ENCODE data around the gene MRTFB. TPM values are rescaled to one million over a fixed set of nuclear protein-coding genes. Genes with fewer than 3 reads are reported as not detected.
A peak's percentile ranks its signal among the peaks of the same experiment; 100 is the strongest.

MRTFB gene
- total RNA-seq, 4 donors from 2014 or later, result 17.1 to 77.8 (median 21.9) TPM

DNA sequence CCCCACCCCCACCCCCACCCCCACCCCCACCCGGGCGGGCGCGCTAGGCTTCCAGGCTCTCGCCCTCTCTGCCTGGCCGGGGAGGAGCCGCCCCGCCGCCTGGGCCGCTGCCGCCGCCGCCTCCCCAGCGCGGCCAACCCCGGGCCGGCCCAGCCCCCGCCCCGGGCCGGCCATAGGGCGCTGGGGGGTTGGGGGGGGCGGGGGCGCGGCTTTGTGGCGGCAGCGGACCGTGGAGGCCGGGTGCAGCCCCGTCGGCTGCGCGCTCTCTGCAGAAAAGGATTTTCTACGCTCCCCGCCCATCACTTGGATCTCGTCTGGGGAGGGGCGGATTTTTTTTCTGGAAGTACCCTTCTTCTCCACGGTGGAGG is 230.9 kb downstream of the MRTFB start:
- DNase-seq, result no peak
- Histone ChIP-seq H3K27ac (peak overlapping the region; percentile 81 to 93 (median 90)), H3K4me1 (peaks cover 17 to 60% (median 20%) of the 10 kb centered on the region in 3 donors), H3K27me3 (peaks cover 0 to 9% (median 0%) of the 10 kb centered on the region in 4 donors), H3K9me3 (no peaks in the 10 kb centered on the region), H3K36me3 (no peaks in the 10 kb centered on the region), H3K4me3 (peak overlapping the region; percentile 82 to 98 (median 84))
- TF ChIP-seq POLR2A (IDR thresholded peaks at IDR 0.05), result peak in 2 of 4 donors; percentile 22 to 43
- no peak for TF ChIP-seq CTCF (IDR thresholded peaks at IDR 0.05)
- intact Hi-C loops (cut with DNase I), result loop anchor here (5.0 kb wide), 1 partner anchor 225 kb away; no protein-coding TSS in a partner anchor
- WGBS, 2 donors, result no CpG with 5 or more reads among the region's 37 CpGs

DNA sequence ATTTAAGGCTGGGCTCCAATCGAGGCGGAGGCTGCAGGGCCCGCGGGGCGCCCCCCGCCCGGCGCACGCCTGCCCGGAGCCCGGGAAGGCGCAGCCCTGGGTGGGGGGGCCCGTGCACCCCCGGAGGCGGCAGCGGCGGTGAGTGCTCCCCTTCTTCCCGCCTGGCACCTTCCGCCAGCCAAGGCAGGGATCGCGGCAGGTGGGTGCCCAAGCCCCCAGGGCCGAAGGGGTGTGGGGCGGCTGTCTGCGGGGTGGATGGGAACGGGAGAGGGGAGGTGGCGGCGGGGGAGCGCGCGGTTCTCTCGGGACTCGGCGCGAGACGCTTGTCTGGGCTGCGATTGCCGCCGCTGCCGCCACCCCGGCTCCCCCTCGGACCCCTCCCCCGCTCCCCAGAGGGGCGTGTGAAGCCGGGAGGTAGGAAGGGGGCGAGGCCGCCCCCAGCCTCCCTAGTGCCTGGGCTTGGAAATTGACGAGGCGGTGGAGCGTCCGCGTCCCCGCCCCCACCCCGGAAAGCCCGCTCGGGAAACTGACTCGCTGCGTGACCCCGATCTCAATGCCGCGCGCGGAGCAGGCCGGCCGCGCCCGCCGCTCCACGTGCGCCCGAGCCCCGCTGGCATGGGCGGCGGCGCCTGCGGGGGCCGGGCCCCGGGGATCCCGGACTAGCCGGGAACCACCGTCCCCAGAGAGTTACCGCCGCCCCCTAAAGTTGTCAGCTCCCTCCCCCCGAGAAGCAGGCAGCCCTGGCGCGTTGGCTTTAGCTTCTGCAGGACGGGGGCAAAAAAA is 231.5 kb downstream of the MRTFB start:
- Histone ChIP-seq H3K4me1 (peaks cover 22 to 66% (median 26%) of the 10 kb centered on the region in 3 donors), H3K4me3 (peak overlapping the region; percentile 82 to 98 (median 84)), H3K9me3 (no peaks in the 10 kb centered on the region), H3K27me3 (peaks cover 0 to 9% (median 0%) of the 10 kb centered on the region in 4 donors), H3K27ac (peak overlapping the region; percentile 81 to 93 (median 90)), H3K36me3 (no peaks in the 10 kb centered on the region)
- no peak for DNase-seq
- TF ChIP-seq POLR2A (IDR thresholded peaks at IDR 0.05), result peak in 1 of 4 donors; percentile 2
- TF ChIP-seq CTCF (IDR thresholded peaks at IDR 0.05), result no peak
- WGBS, 2 donors, result 0% methylated on average over 2 of the region's 86 CpGs; no CpG with 5 or more reads in 1 of the 2 donors
- intact Hi-C loops (cut with DNase I), result loop anchor here (5.0 kb wide), 1 partner anchor 225 kb away; no protein-coding TSS in a partner anchor

DNA sequence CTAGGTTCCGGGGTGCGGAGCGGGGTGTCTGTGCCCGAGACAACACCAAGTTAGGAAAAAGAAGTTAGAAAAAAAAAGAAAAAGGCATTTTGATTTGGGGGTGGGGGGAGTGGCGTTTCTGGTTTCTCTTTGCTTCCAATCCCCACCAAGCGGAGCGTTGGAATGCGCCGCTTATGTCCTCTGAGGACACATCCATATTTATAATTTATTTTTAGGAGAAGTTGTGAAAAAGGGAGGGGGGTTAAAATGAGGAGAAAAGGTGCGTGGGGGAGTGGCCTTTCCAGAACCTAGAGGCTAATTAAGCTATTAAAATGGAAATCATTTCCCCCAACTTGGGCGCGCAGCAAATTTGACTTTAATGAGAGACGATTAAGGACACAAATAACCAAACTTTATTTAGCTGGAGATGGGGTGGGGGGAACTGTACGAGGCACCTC is 232.1 kb downstream of the MRTFB start:
- no peak for DNase-seq
- TF ChIP-seq CTCF (IDR thresholded peaks at IDR 0.05) (no peak), POLR2A (IDR thresholded peaks at IDR 0.05) (no peak)
- intact Hi-C loops (cut with DNase I), result loop anchor here (5.0 kb wide), 1 partner anchor 224 kb away; no protein-coding TSS in a partner anchor
- peak overlapping the region; percentile 82 to 98 (median 84) for H3K4me3 ChIP-seq
- peaks cover 27 to 71% (median 32%) of the 10 kb centered on the region in 3 donors for H3K4me1 ChIP-seq
- peak overlapping the region; percentile 81 to 93 (median 90) for H3K27ac ChIP-seq
- peaks cover 0 to 9% (median 0%) of the 10 kb centered on the region in 4 donors for H3K27me3 ChIP-seq
- H3K36me3 ChIP-seq, result no peaks in the 10 kb centered on the region
- 14 to 17% methylated on average over 9 to 12 of the region's 14 CpGs for WGBS, 2 donors
- no peaks in the 10 kb centered on the region for H3K9me3 ChIP-seq

DNA sequence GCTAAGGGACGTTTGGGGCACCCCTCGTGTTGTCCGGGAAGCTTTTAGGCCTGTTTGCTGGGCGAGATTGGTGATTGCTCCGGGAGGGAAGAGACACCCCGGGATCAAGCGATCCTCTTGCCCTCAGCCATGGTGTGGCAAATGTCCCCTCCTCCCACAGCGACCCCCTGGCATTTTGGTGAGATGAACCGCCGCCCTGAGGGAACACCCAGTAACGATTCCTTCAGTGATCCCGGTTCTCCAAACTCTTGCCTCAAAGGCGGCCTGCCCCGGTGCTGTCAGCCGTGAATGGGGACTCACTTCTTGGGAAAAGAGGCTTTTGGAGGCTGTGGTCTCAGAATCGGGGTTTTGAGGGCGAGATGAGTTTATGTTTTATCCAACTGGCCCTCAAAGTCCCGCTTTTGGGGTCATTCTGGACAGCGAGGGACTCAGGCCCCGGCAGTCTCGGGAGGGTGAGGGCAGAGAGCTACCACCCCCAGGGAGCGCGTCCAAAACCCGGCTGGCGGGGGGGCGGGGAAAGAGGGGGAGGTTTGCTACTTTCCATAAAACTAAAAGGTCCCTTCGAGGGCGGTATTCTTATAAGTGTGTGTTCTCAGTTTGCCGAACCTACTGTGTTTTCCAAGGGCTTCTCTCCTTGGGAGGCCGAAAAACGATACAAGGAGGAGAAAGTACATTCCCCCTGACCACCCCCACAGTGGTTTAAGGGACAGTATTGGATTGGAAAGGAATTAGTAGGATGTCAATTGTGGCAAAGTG is 232.7 kb downstream of the MRTFB start:
- intact Hi-C loops (cut with DNase I), result loop anchor here (5.0 kb wide), 1 partner anchor 223 kb away; no protein-coding TSS in a partner anchor
- 45 to 47% methylated on average over 12 to 20 of the region's 31 CpGs for WGBS, 2 donors
- no peak for TF ChIP-seq POLR2A (IDR thresholded peaks at IDR 0.05)
- no peak for TF ChIP-seq CTCF (IDR thresholded peaks at IDR 0.05)
- Histone ChIP-seq H3K4me3 (peak overlapping the region; percentile 82 to 98 (median 84)), H3K9me3 (no peaks in the 10 kb centered on the region), H3K36me3 (no peaks in the 10 kb centered on the region), H3K27ac (peak overlapping the region; percentile 78 to 93 (median 85)), H3K27me3 (peaks cover 0 to 9% (median 0%) of the 10 kb centered on the region in 4 donors), H3K4me1 (peaks cover 27 to 71% (median 38%) of the 10 kb centered on the region in 3 donors)
- no peak for DNase-seq
